H1 (cell line): ENCODE measurements around the gene ARHGEF10L.

Source experiments
- ATF2 ChIP-seq: IDR thresholded peaks from 2 replicates; pipeline ENCODE4 v1.6.1; 2012; ENCODE audit warnings: low read length, inconsistent platforms
- EZH2 ChIP-seq: fragments of 200-600 bp; sonication (generic); IDR thresholded peaks from 2 replicates; pipeline ENCODE4 v1.7.1; 2012; ENCODE audit warnings: low read depth, mild to moderate bottlenecking, moderate library complexity, low read length, inconsistent platforms; ENCODE audit not compliant: severe bottlenecking
- JUN ChIP-seq: IDR thresholded peaks from 2 replicates; pipeline ENCODE4 v1.6.1; 2011; ENCODE audit warnings: low read depth, mild to moderate bottlenecking, improper control_type of control experiment, low read length
- NRF1 ChIP-seq: IDR thresholded peaks from 2 replicates; pipeline ENCODE4 v1.6.1; 2011; ENCODE audit warnings: mild to moderate bottlenecking, low read depth, low read length, improper control_type of control experiment
- POLR2A ChIP-seq, 2 experiments: IDR thresholded peaks; 1 replicate in 1 of 2; 2 replicates in 1 of 2; pipeline ENCODE4 v1.6.1; 2011; ENCODE audit warnings: low read depth in 2 of 2, low read length in 2 of 2, mild to moderate bottlenecking in 2 of 2; ENCODE audit errors: control extremely low read depth in 1 of 2
- POLR2AphosphoS5 ChIP-seq: IDR thresholded peaks from 2 replicates; pipeline ENCODE4 v1.6.1; 2011; ENCODE audit warnings: low read depth, low read length
- RXRA ChIP-seq: IDR thresholded peaks from 2 replicates; pipeline ENCODE4 v1.6.1; 2011; ENCODE audit warnings: low read depth, mild to moderate bottlenecking, low read length, moderate library complexity; ENCODE audit not compliant: insufficient read depth
- TBP ChIP-seq: IDR thresholded peaks from 2 replicates; pipeline ENCODE4 v1.6.1; 2011; ENCODE audit warnings: low read depth, low read length, improper control_type of control experiment
- TEAD4 ChIP-seq: IDR thresholded peaks from 2 replicates; pipeline ENCODE4 v1.6.1; 2012; ENCODE audit warnings: low read depth, low read length, inconsistent platforms, mixed read lengths
- ZNF274 ChIP-seq: IDR thresholded peaks from 2 replicates; pipeline ENCODE4 v1.7.0; 2012; ENCODE audit warnings: low read length, borderline replicate concordance; ENCODE audit errors: extremely low read depth
- TF ChIP-seq, protein P1 (sequence below), 3 experiments: IDR thresholded peaks; 1 replicate in 2 of 3; 2 replicates in 1 of 3; pipeline versions ENCODE4 v1.5.1 to v1.6.1; 2011; ENCODE audit warnings: low read length in 3 of 3, mild to moderate bottlenecking in 3 of 3, inconsistent platforms in 2 of 3, low read depth in 1 of 3, moderate library complexity in 1 of 3; ENCODE audit not compliant: insufficient read depth in 1 of 3; ENCODE audit errors: control extremely low read depth in 1 of 3
- TF ChIP-seq, protein P2 (sequence below): IDR thresholded peaks from 2 replicates; pipeline ENCODE4 v1.6.1; 2012; ENCODE audit warnings: inconsistent platforms

DNA sequence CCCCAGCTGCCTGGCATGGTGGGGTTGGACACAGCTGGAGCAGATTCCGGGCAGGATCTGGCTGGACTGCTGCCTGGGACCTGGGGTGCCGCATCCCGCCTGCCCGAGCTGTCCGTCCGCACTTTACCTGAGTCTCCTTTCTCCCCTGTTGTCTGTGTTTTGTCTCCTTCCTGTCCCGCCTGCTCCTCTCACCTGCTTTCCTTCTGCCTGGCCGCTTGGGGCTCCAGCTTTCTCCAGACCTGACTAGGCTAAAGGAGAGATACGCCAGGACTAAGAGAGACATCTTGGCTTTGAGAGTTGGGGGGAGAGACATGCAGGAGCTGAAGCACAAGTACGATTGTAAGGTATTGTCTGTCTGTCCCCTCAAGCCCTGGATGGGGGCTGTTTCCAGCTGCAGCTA is 73.3 kb downstream of the ARHGEF10L start:
- no peak for TF ChIP-seq RXRA
- no peak for TF ChIP-seq POLR2AphosphoS5
- no peak for TF ChIP-seq TEAD4
- no peak for TF ChIP-seq ZNF274
- no peak for TF ChIP-seq JUN
- no peak for TF ChIP-seq ATF2
- TF ChIP-seq, protein P1, sequence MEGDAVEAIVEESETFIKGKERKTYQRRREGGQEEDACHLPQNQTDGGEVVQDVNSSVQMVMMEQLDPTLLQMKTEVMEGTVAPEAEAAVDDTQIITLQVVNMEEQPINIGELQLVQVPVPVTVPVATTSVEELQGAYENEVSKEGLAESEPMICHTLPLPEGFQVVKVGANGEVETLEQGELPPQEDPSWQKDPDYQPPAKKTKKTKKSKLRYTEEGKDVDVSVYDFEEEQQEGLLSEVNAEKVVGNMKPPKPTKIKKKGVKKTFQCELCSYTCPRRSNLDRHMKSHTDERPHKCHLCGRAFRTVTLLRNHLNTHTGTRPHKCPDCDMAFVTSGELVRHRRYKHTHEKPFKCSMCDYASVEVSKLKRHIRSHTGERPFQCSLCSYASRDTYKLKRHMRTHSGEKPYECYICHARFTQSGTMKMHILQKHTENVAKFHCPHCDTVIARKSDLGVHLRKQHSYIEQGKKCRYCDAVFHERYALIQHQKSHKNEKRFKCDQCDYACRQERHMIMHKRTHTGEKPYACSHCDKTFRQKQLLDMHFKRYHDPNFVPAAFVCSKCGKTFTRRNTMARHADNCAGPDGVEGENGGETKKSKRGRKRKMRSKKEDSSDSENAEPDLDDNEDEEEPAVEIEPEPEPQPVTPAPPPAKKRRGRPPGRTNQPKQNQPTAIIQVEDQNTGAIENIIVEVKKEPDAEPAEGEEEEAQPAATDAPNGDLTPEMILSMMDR (IDR thresholded peaks at IDR 0.05; ENCODE audit: control extremely low read depth in 1 of 3, insufficient read depth in 1 of 3, low read depth in 1 of 3, low read length in 3 of 3) = peak in 1 of 3 experiments; percentile 31; a peak in 1 of 4 replicates
- TF ChIP-seq, protein P2, sequence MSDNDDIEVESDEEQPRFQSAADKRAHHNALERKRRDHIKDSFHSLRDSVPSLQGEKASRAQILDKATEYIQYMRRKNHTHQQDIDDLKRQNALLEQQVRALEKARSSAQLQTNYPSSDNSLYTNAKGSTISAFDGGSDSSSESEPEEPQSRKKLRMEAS = no peak
- no peak for TF ChIP-seq TBP
- no peak for TF ChIP-seq POLR2A (IDR thresholded peaks at IDR 0.05; ENCODE audit: control extremely low read depth in 1 of 2, low read depth in 2 of 2, low read length in 2 of 2)
- TF ChIP-seq NRF1 = no peak
- no peak for TF ChIP-seq EZH2
